ENCODE measurements around the gene UFD1.

UFD1 gene

GRCh38 chr22:19478901-19479354 is at the start of gene UFD1:
TSS of gene UFD1 (minus strand) at chr22:19479193. CDS start at chr22:19479085, 108 bp downstream.
- Histone ChIP-seq H3K27me3 (replicated peaks) (no peaks in the 10 kb centered on the region), H3K36me3 (replicated peaks) (peaks cover 17% of the 10 kb centered on the region), H3K4me3 (ENCODE audit: low read depth, low read length) (peak within 1 kb of the TSS; percentile 98), H3K27ac (peak within 1 kb of the TSS; percentile 100)
- in situ Hi-C loops (cut with HindIII; ENCODE audit: low pct_ligation_motif_present, low sequenced_read_pairs): no loop called here
- no peak for TF ChIP-seq CTCF (IDR thresholded peaks at IDR 0.05; ENCODE audit: low read depth, low read length, missing control alignments)
- DNase-seq: peak; percentile 62

- no peak for TF ChIP-seq CTCF (IDR thresholded peaks at IDR 0.05; ENCODE audit: low read depth, low read length, missing control alignments)
- Histone ChIP-seq H3K36me3 (replicated peaks) (no peaks in the 10 kb centered on the region), H3K27ac (no peak overlapping the region), H3K4me3 (ENCODE audit: low read depth, low read length) (no peak overlapping the region), H3K27me3 (replicated peaks) (peaks cover 8% of the 10 kb centered on the region)
- in situ Hi-C loops (cut with HindIII; ENCODE audit: low pct_ligation_motif_present, low sequenced_read_pairs): no loop called here
- DNase-seq: peak; percentile 33
Measured at GRCh38 chr22:19527861-19528417, 48.9 kb upstream of the UFD1 start.

DNA sequence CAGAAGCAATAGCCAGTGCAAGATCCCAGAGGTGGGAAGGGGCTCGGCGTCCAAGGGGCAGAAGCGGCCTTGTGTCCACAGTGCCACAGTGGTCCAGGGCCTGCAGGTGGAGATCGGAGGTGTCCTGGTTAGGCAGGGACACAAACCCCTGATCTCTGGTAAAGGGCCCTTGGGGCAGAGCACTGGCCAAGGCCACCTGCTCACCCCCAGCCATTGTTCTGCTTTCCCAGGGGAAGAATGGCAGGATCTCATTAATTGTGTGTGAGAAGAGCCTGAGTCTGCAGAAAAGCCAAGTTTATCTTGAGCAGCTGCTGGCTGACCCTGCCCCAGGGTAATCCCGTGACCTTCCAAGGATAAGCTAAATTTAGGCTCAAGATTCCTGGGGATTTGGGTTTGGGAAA is 48.3 kb upstream of the UFD1 start:
- Histone ChIP-seq H3K36me3 (replicated peaks) (no peaks in the 10 kb centered on the region), H3K27me3 (replicated peaks) (peaks cover 8% of the 10 kb centered on the region), H3K27ac (no peak overlapping the region), H3K4me3 (ENCODE audit: low read depth, low read length) (no peak overlapping the region)
- in situ Hi-C loops (cut with HindIII; ENCODE audit: low pct_ligation_motif_present, low sequenced_read_pairs): no loop called here
- DNase-seq: no peak
- TF ChIP-seq CTCF (IDR thresholded peaks at IDR 0.05; ENCODE audit: low read depth, low read length, missing control alignments): no peak

- in situ Hi-C loops (cut with HindIII; ENCODE audit: low pct_ligation_motif_present, low sequenced_read_pairs): no loop called here
- H3K27ac ChIP-seq: no peak overlapping the region
- no peak for TF ChIP-seq CTCF (IDR thresholded peaks at IDR 0.05; ENCODE audit: low read depth, low read length, missing control alignments)
- H3K27me3 ChIP-seq (replicated peaks): peaks cover 8% of the 10 kb centered on the region
- no peak overlapping the region for H3K4me3 ChIP-seq (ENCODE audit: low read depth, low read length)
- DNase-seq: no peak
- H3K36me3 ChIP-seq (replicated peaks): no peaks in the 10 kb centered on the region
Measured at GRCh38 chr22:19526702-19527111, 47.7 kb upstream of the UFD1 start.

DNA sequence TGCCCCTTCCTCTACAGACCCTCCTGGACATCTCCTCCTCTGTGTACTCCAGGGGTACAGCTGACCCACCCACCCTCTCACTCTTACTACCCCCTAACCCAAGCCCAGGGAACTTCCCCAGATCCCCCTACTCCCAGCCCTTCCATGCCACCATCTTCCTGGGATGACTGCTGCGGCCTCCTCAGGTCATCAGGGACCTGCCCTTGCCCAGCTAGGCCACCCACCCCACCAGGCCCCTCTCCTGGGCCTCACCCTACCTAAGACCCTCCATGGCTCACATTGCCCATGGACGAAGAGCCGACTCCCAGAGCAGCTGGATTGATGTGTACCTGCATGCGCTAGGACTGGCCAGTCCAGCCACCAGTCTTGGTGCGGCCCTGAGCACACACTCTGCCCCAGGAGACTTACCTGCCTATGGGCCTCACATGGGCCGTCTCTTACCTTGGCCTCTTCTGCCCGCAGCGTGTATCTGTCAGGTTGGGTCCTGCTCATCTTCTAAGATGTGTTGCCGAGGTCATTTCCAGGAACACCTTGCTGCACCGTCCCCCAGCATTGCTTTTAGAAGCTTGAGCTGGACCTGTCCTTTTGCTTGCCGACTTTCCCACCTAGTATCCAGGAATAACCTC is 47.2 kb upstream of the UFD1 start:
- no peak for TF ChIP-seq CTCF (IDR thresholded peaks at IDR 0.05; ENCODE audit: low read depth, low read length, missing control alignments)
- no peak for DNase-seq
- in situ Hi-C loops (cut with HindIII; ENCODE audit: low pct_ligation_motif_present, low sequenced_read_pairs): no loop called here
- Histone ChIP-seq H3K27ac (no peak overlapping the region), H3K4me3 (ENCODE audit: low read depth, low read length) (no peak overlapping the region), H3K27me3 (replicated peaks) (peaks cover 8% of the 10 kb centered on the region), H3K36me3 (replicated peaks) (no peaks in the 10 kb centered on the region)

Measured in brain microvascular endothelial cell (primary cell).